ENCODE data around the gene MAML3.

- TF ChIP-seq BHLHE40 (IDR thresholded peaks at IDR 0.05; ENCODE audit: borderline replicate concordance): no peak
- no peak for TF ChIP-seq SP1 (IDR thresholded peaks at IDR 0.05)
- TF ChIP-seq NFRKB (IDR thresholded peaks at IDR 0.05): no peak
- no peak for TF ChIP-seq ELF4 (IDR thresholded peaks at IDR 0.05)
- no peak for TF ChIP-seq FOXA1 (IDR thresholded peaks at IDR 0.05)
- no peak for TF ChIP-seq LEF1 (IDR thresholded peaks at IDR 0.05; ENCODE audit: borderline replicate concordance)
- TF ChIP-seq CTBP1 (IDR thresholded peaks at IDR 0.05; ENCODE audit: borderline replicate concordance): no peak
- TF ChIP-seq FOXK2 (IDR thresholded peaks at IDR 0.05): no peak
- no peak for TF ChIP-seq ARNT (IDR thresholded peaks at IDR 0.05)
- TF ChIP-seq FOXM1 (IDR thresholded peaks at IDR 0.05; ENCODE audit: borderline replicate concordance): no peak
- TF ChIP-seq PKNOX1 (IDR thresholded peaks at IDR 0.05): no peak
- TF ChIP-seq SUZ12 (IDR thresholded peaks at IDR 0.05): no peak
- no peak for TF ChIP-seq HDGF (IDR thresholded peaks at IDR 0.05; ENCODE audit: borderline replicate concordance)
Observed at GRCh38 chr4:139861471-139861870, 292.5 kb downstream of the MAML3 start.
